ENCODE data around the gene BTBD6. TPM values are rescaled to one million over a fixed set of nuclear protein-coding genes. Genes with fewer than 3 reads are reported as not detected.

The BTBD6 gene
- total and polyA plus RNA-seq, 4 experiments from 2014 or later: 5.4 to 56.7 (median 34.7) TPM

GRCh38 chr14:105249182-105250007 is 1.1 kb downstream of the BTBD6 start:
- peak overlapping the region in 1 of 2 donors; percentile 47 for H3K4me3 ChIP-seq (ENCODE audit: low read length in 2 of 2)
- CTCF ChIA-PET (ENCODE audit: partially characterized antibody): interaction anchor here (1.1 to 1.6 kb wide), 2 partner anchors 52 to 159 kb away, joined by 3 read pairs; no protein-coding TSS in a partner anchor
- peaks cover 19% of the 10 kb centered on the region for H3K4me1 ChIP-seq (ENCODE audit: insufficient read depth, low read length)
- Mint-ChIP-seq H3K27me3 (no peaks in the 10 kb centered on the region), H3K27ac (peak overlapping the region; percentile 68 to 91 (median 80)), H3K9me3 (no peaks in the 10 kb centered on the region), H3K4me1 (peaks cover 15 to 44% (median 20%) of the 10 kb centered on the region in 4 donors), H3K4me3 (peak overlapping the region; percentile 69 to 80 (median 79)), H3K36me3 (peaks cover 0 to 29% of the 10 kb centered on the region in 2 donors)
- POLR2A ChIA-PET (ENCODE audit: partially characterized antibody): interaction anchor here (2.0 to 2.6 kb wide), 3 partner anchors 44 to 65 kb away, joined by 14 to 31 read pairs (median 18); partner anchors contain the start of genes BRF1 and PACS2
- no peaks in the 10 kb centered on the region for H3K9me3 ChIP-seq (ENCODE audit: control insufficient read depth in 1 of 2, low read length in 2 of 2)
- H3K36me3 ChIP-seq (ENCODE audit: insufficient read depth, low read length): peaks cover 10% of the 10 kb centered on the region
- DNase-seq: peak in 1 of 5 donors; percentile 30
- intact Hi-C loops (cut with micrococcal nuclease): no loop called here
- H3K27ac ChIP-seq (ENCODE audit: low read depth, low read length): peak overlapping the region; percentile 51
- H3K27me3 ChIP-seq (ENCODE audit: insufficient read depth, low read length): no peaks in the 10 kb centered on the region

GRCh38 chr14:105250008-105250366 is 1.7 kb downstream of the BTBD6 start:
- peak in 1 of 5 donors; percentile 33 for DNase-seq
- Mint-ChIP-seq H3K4me3 (peak overlapping the region; percentile 30 to 80 (median 64)), H3K4me1 (peaks cover 15 to 44% (median 19%) of the 10 kb centered on the region in 4 donors), H3K27me3 (no peaks in the 10 kb centered on the region), H3K36me3 (peaks cover 0 to 27% of the 10 kb centered on the region in 2 donors), H3K27ac (peak overlapping the region; percentile 53 to 91 (median 78)), H3K9me3 (no peaks in the 10 kb centered on the region)
- Histone ChIP-seq H3K27me3 (ENCODE audit: insufficient read depth, low read length) (no peaks in the 10 kb centered on the region), H3K9me3 (ENCODE audit: control insufficient read depth in 1 of 2, low read length in 2 of 2) (no peaks in the 10 kb centered on the region), H3K27ac (ENCODE audit: low read depth, low read length) (no peak overlapping the region), H3K4me1 (ENCODE audit: insufficient read depth, low read length) (peaks cover 19% of the 10 kb centered on the region), H3K4me3 (ENCODE audit: low read length in 2 of 2) (no peak overlapping the region), H3K36me3 (ENCODE audit: insufficient read depth, low read length) (peaks cover 10% of the 10 kb centered on the region)
- intact Hi-C loops (cut with micrococcal nuclease): no loop called here
- ChIA-PET CTCF (ENCODE audit: partially characterized antibody) (no interaction called here), POLR2A (ENCODE audit: partially characterized antibody) (interaction anchor here (2.3 kb wide), 1 partner anchor 44 kb away, joined by 14 read pairs; no protein-coding TSS in a partner anchor)

GRCh38 chr14:105250986-105251385 is 2.7 kb downstream of the BTBD6 start:
- intact Hi-C loops (cut with micrococcal nuclease): no loop called here
- ChIA-PET POLR2A (ENCODE audit: partially characterized antibody) (no interaction called here), CTCF (ENCODE audit: partially characterized antibody) (no interaction called here)
- H3K36me3 ChIP-seq (ENCODE audit: insufficient read depth, low read length): peaks cover 10% of the 10 kb centered on the region
- no peak overlapping the region for H3K4me3 ChIP-seq (ENCODE audit: low read length in 2 of 2)
- DNase-seq: no peak
- Mint-ChIP-seq H3K36me3 (peaks cover 0 to 27% of the 10 kb centered on the region in 2 donors), H3K27me3 (no peaks in the 10 kb centered on the region), H3K4me3 (peak overlapping the region in 7 of 8 donors; percentile 31 to 59 (median 51)), H3K4me1 (peaks cover 9 to 37% (median 12%) of the 10 kb centered on the region in 4 donors), H3K27ac (peak overlapping the region; percentile 19 to 91 (median 68)), H3K9me3 (no peaks in the 10 kb centered on the region)
- H3K4me1 ChIP-seq (ENCODE audit: insufficient read depth, low read length): peaks cover 19% of the 10 kb centered on the region
- H3K27me3 ChIP-seq (ENCODE audit: insufficient read depth, low read length): no peaks in the 10 kb centered on the region
- H3K9me3 ChIP-seq (ENCODE audit: control insufficient read depth in 1 of 2, low read length in 2 of 2): no peaks in the 10 kb centered on the region
- H3K27ac ChIP-seq (ENCODE audit: low read depth, low read length): no peak overlapping the region

GRCh38 chr14:105251920-105252319 is 3.6 kb downstream of the BTBD6 start:
- peak overlapping the region in 5 of 7 donors; percentile 5 to 82 (median 70) for H3K27ac Mint-ChIP-seq
- H3K36me3 Mint-ChIP-seq: peaks cover 0 to 27% of the 10 kb centered on the region in 2 donors
- Histone ChIP-seq H3K4me1 (ENCODE audit: insufficient read depth, low read length) (peaks cover 19% of the 10 kb centered on the region), H3K27me3 (ENCODE audit: insufficient read depth, low read length) (no peaks in the 10 kb centered on the region), H3K4me3 (ENCODE audit: low read length in 2 of 2) (no peak overlapping the region), H3K27ac (ENCODE audit: low read depth, low read length) (no peak overlapping the region), H3K9me3 (ENCODE audit: control insufficient read depth in 1 of 2, low read length in 2 of 2) (no peaks in the 10 kb centered on the region), H3K36me3 (ENCODE audit: insufficient read depth, low read length) (peaks cover 10% of the 10 kb centered on the region)
- intact Hi-C loops (cut with micrococcal nuclease): no loop called here
- CTCF ChIA-PET (ENCODE audit: partially characterized antibody): no interaction called here
- POLR2A ChIA-PET (ENCODE audit: partially characterized antibody): no interaction called here
- peaks cover 9 to 32% (median 10%) of the 10 kb centered on the region in 4 donors for H3K4me1 Mint-ChIP-seq
- no peaks in the 10 kb centered on the region for H3K9me3 Mint-ChIP-seq
- no peak overlapping the region for H3K4me3 Mint-ChIP-seq
- no peaks in the 10 kb centered on the region for H3K27me3 Mint-ChIP-seq
- DNase-seq: peak in 1 of 5 donors; percentile 11

- H3K27ac Mint-ChIP-seq: peak overlapping the region in 4 of 7 donors; percentile 18 to 79 (median 40)
- DNase-seq: peak in 1 of 5 donors; percentile 10
- Histone ChIP-seq H3K36me3 (ENCODE audit: insufficient read depth, low read length) (peaks cover 10% of the 10 kb centered on the region), H3K4me1 (ENCODE audit: insufficient read depth, low read length) (peaks cover 22% of the 10 kb centered on the region), H3K9me3 (ENCODE audit: control insufficient read depth in 1 of 2, low read length in 2 of 2) (no peaks in the 10 kb centered on the region), H3K27ac (ENCODE audit: low read depth, low read length) (no peak overlapping the region), H3K27me3 (ENCODE audit: insufficient read depth, low read length) (no peaks in the 10 kb centered on the region), H3K4me3 (ENCODE audit: low read length in 2 of 2) (no peak overlapping the region)
- H3K4me3 Mint-ChIP-seq: no peak overlapping the region
- no peaks in the 10 kb centered on the region for H3K27me3 Mint-ChIP-seq
- intact Hi-C loops (cut with micrococcal nuclease): no loop called here
- POLR2A ChIA-PET (ENCODE audit: partially characterized antibody): no interaction called here
- H3K9me3 Mint-ChIP-seq: no peaks in the 10 kb centered on the region
- H3K4me1 Mint-ChIP-seq: peaks cover 10 to 32% (median 14%) of the 10 kb centered on the region in 4 donors
- peaks cover 0 to 29% of the 10 kb centered on the region in 2 donors for H3K36me3 Mint-ChIP-seq
- CTCF ChIA-PET (ENCODE audit: partially characterized antibody): no interaction called here
Observed at GRCh38 chr14:105252552-105253328, 4.4 kb downstream of the BTBD6 start.

GRCh38 chr14:105253329-105253682 is 5.0 kb downstream of the BTBD6 start:
- peaks cover 0 to 29% of the 10 kb centered on the region in 2 donors for H3K36me3 Mint-ChIP-seq
- no peak overlapping the region for H3K4me3 Mint-ChIP-seq
- H3K27ac ChIP-seq (ENCODE audit: low read depth, low read length): no peak overlapping the region
- H3K27me3 ChIP-seq (ENCODE audit: insufficient read depth, low read length): no peaks in the 10 kb centered on the region
- DNase-seq: peak in 1 of 5 donors; percentile 22
- ChIA-PET POLR2A (ENCODE audit: partially characterized antibody) (no interaction called here), CTCF (ENCODE audit: partially characterized antibody) (no interaction called here)
- H3K9me3 ChIP-seq (ENCODE audit: control insufficient read depth in 1 of 2, low read length in 2 of 2): no peaks in the 10 kb centered on the region
- peaks cover 12 to 32% (median 16%) of the 10 kb centered on the region in 4 donors for H3K4me1 Mint-ChIP-seq
- H3K27ac Mint-ChIP-seq: peak overlapping the region in 1 of 7 donors; percentile 50
- H3K4me3 ChIP-seq (ENCODE audit: low read length in 2 of 2): no peak overlapping the region
- H3K36me3 ChIP-seq (ENCODE audit: insufficient read depth, low read length): peaks cover 10% of the 10 kb centered on the region
- H3K9me3 Mint-ChIP-seq: no peaks in the 10 kb centered on the region
- intact Hi-C loops (cut with micrococcal nuclease): no loop called here
- no peaks in the 10 kb centered on the region for H3K27me3 Mint-ChIP-seq
- H3K4me1 ChIP-seq (ENCODE audit: insufficient read depth, low read length): peaks cover 20% of the 10 kb centered on the region

GRCh38 chr14:105255021-105255507 is 6.7 kb downstream of the BTBD6 start:
- peak in 1 of 5 donors; percentile 7 for DNase-seq
- Histone ChIP-seq H3K4me1 (ENCODE audit: insufficient read depth, low read length) (peaks cover 10% of the 10 kb centered on the region), H3K36me3 (ENCODE audit: insufficient read depth, low read length) (peaks cover 10% of the 10 kb centered on the region), H3K9me3 (ENCODE audit: control insufficient read depth in 1 of 2, low read length in 2 of 2) (no peaks in the 10 kb centered on the region), H3K27ac (ENCODE audit: low read depth, low read length) (no peak overlapping the region), H3K4me3 (ENCODE audit: low read length in 2 of 2) (no peak overlapping the region), H3K27me3 (ENCODE audit: insufficient read depth, low read length) (no peaks in the 10 kb centered on the region)
- Mint-ChIP-seq H3K27me3 (no peaks in the 10 kb centered on the region), H3K4me1 (peaks cover 9 to 22% (median 14%) of the 10 kb centered on the region in 4 donors), H3K27ac (no peak overlapping the region), H3K9me3 (no peaks in the 10 kb centered on the region), H3K4me3 (no peak overlapping the region), H3K36me3 (peaks cover 4 to 31% of the 10 kb centered on the region in 2 donors)
- ChIA-PET POLR2A (ENCODE audit: partially characterized antibody) (interaction anchor here (1.9 kb wide), 1 partner anchor 46 kb away, joined by 5 read pairs; the partner anchor contains the start of gene BRF1), CTCF (ENCODE audit: partially characterized antibody) (no interaction called here)
- intact Hi-C loops (cut with micrococcal nuclease): no loop called here

Measured in CD4-positive, alpha-beta memory T cell (primary cell).